ENCODE data around the gene IL5.
"Not testable (repeated sequence)": the region's sequence is repeated elsewhere in the genome, so short reads cannot be mapped to it uniquely, and the experiment has no call there.

The IL5 gene

GRCh38 chr5:132543472-132544201, at the start of gene IL5:
Gene IL5 (minus strand): TSS chr5:132543522. CDS start chr5:132543478, 44 bp downstream.
- DNase-seq, result no peak

GRCh38 chr5:132592521-132592920, 49.2 kb upstream of the IL5 start:
- DNase-seq, result no peak

- no peak for DNase-seq
Observed at GRCh38 chr5:132591145-132591544, 47.8 kb upstream of the IL5 start.

- DNase-seq, result no peak
Observed at GRCh38 chr5:132589467-132589866, 46.1 kb upstream of the IL5 start.

- no peak for DNase-seq
Observed at GRCh38 chr5:132586063-132586462, 42.7 kb upstream of the IL5 start.

- not testable (repeated sequence) for DNase-seq
Observed at GRCh38 chr5:132584560-132584959, 41.2 kb upstream of the IL5 start.

- DNase-seq, result no peak
Observed at GRCh38 chr5:132576123-132576522, 32.8 kb upstream of the IL5 start.

- DNase-seq, result no peak
Observed at GRCh38 chr5:132566657-132567056, 23.3 kb upstream of the IL5 start.

- DNase-seq, result not testable (repeated sequence)
Observed at GRCh38 chr5:132564555-132564954, 21.2 kb upstream of the IL5 start.

GRCh38 chr5:132561601-132562000, 18.3 kb upstream of the IL5 start:
- DNase-seq, result no peak

- DNase-seq, result no peak
Observed at GRCh38 chr5:132559383-132560060, 16.2 kb upstream of the IL5 start.

GRCh38 chr5:132557478-132558172, 14.3 kb upstream of the IL5 start:
- DNase-seq, result no peak

- DNase-seq, result peak; percentile 58
Observed at GRCh38 chr5:132556763-132557477, 13.6 kb upstream of the IL5 start, which contains the start of gene RAD50. Gene RAD50 (plus strand): TSS chr5:132556977. CDS start chr5:132557325, 348 bp downstream.

- no peak for DNase-seq
Observed at GRCh38 chr5:132556153-132556762, 12.9 kb upstream of the IL5 start.

- no peak for DNase-seq
Observed at GRCh38 chr5:132549576-132549975, 6.3 kb upstream of the IL5 start.

GRCh38 chr5:132548834-132549233, 5.5 kb upstream of the IL5 start:
- DNase-seq, result not testable (repeated sequence)

- DNase-seq, result no peak
Observed at GRCh38 chr5:132547269-132547668, 3.9 kb upstream of the IL5 start.

GRCh38 chr5:132546108-132546507, 2.8 kb upstream of the IL5 start:
- no peak for DNase-seq

- no peak for DNase-seq
Observed at GRCh38 chr5:132540764-132541163, 2.6 kb downstream of the IL5 start.

- no peak for DNase-seq
Observed at GRCh38 chr5:132540149-132540548, 3.2 kb downstream of the IL5 start.

- DNase-seq, result no peak
Observed at GRCh38 chr5:132539716-132540115, 3.6 kb downstream of the IL5 start.

GRCh38 chr5:132530946-132531345, 12.4 kb downstream of the IL5 start:
- DNase-seq, result no peak

Data from NCI-H1105 (cell line).